ENCODE data around the gene FOXO3. TPM values are rescaled to one million over a fixed set of nuclear protein-coding genes. Genes with fewer than 3 reads are reported as not detected.

Gene FOXO3
- total RNA-seq, 1 experiment from 2014 or later: 58.8 TPM

- no peak for DNase-seq (ENCODE audit: low read depth)
Observed at GRCh38 chr6:108574457-108575141, 13.9 kb downstream of the FOXO3 start.

GRCh38 chr6:108575905-108576494 lies 15.3 kb downstream of the FOXO3 start:
- DNase-seq (ENCODE audit: low read depth): no peak

- DNase-seq (ENCODE audit: low read depth): no peak
Observed at GRCh38 chr6:108576709-108577108, 16.0 kb downstream of the FOXO3 start.

GRCh38 chr6:108578166-108578565 lies 17.4 kb downstream of the FOXO3 start:
- no peak for DNase-seq (ENCODE audit: low read depth)

- peak; percentile 76 for DNase-seq (ENCODE audit: low read depth)
Observed at GRCh38 chr6:108578595-108579327, 18.0 kb downstream of the FOXO3 start.

- DNase-seq (ENCODE audit: low read depth): no peak
Observed at GRCh38 chr6:108579328-108579721, 18.6 kb downstream of the FOXO3 start.

- no peak for DNase-seq (ENCODE audit: low read depth)
Observed at GRCh38 chr6:108580646-108581045, 19.9 kb downstream of the FOXO3 start.

GRCh38 chr6:108581237-108581931 lies 20.7 kb downstream of the FOXO3 start:
- peak; percentile 64 for DNase-seq (ENCODE audit: low read depth)

- DNase-seq (ENCODE audit: low read depth): peak; percentile 42
Observed at GRCh38 chr6:108581932-108582475, 21.3 kb downstream of the FOXO3 start.

GRCh38 chr6:108582618-108583017 lies 21.9 kb downstream of the FOXO3 start:
- DNase-seq (ENCODE audit: low read depth): no peak

- DNase-seq (ENCODE audit: low read depth): no peak
Observed at GRCh38 chr6:108584323-108584722, 23.6 kb downstream of the FOXO3 start.

- DNase-seq (ENCODE audit: low read depth): no peak
Observed at GRCh38 chr6:108585359-108585758, 24.6 kb downstream of the FOXO3 start.

- no peak for DNase-seq (ENCODE audit: low read depth)
Observed at GRCh38 chr6:108585921-108586536, 25.3 kb downstream of the FOXO3 start.

GRCh38 chr6:108587258-108588059 lies 26.7 kb downstream of the FOXO3 start:
- DNase-seq (ENCODE audit: low read depth): peak; percentile 82

- peak; percentile 85 for DNase-seq (ENCODE audit: low read depth)
Observed at GRCh38 chr6:108588586-108588985, 27.9 kb downstream of the FOXO3 start.

GRCh38 chr6:108589244-108589791 lies 28.6 kb downstream of the FOXO3 start:
- peak; percentile 84 for DNase-seq (ENCODE audit: low read depth)

GRCh38 chr6:108591040-108591816 lies 30.5 kb downstream of the FOXO3 start:
- DNase-seq (ENCODE audit: low read depth): no peak

GRCh38 chr6:108592371-108593337 lies 31.9 kb downstream of the FOXO3 start:
- DNase-seq (ENCODE audit: low read depth): peak; percentile 100

Measured in LHCN-M2 (cell line).